HG03521 (cell line): Measurements from ENCODE around the gene PTGDR.

ENCODE experiments used
- ATAC-seq: cut with Tn5 transposase; IDR thresholded peaks from one replicate; pipeline ENCODE4 v1.9.1; 2021; ENCODE audit warnings: mild to moderate bottlenecking, moderate library complexity; ENCODE audit not compliant: unreplicated experiment

PTGDR gene

DNA sequence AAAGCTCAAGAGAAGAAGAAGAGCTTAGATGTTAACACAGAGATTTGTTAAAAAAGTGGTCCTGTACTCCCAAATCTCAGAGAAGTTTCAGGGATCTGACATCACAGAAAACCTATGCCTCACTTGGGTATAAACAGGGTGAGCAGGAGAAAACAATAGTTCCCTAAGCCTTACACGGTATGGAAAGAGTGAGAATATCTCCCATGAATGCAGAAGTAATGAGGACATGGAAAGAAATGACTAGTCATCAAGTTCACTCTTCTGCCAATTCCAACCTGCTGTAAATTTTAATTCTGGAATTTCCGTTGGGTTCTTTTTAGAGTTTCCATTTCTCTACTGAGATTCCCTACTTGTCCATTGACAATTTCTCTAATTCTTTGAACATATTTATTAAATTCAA is 40.4 kb downstream of the PTGDR start:
- ATAC-seq: no peak

- no peak for ATAC-seq
Observed at GRCh38 chr14:52310541-52310940, 43.0 kb downstream of the PTGDR start.

DNA sequence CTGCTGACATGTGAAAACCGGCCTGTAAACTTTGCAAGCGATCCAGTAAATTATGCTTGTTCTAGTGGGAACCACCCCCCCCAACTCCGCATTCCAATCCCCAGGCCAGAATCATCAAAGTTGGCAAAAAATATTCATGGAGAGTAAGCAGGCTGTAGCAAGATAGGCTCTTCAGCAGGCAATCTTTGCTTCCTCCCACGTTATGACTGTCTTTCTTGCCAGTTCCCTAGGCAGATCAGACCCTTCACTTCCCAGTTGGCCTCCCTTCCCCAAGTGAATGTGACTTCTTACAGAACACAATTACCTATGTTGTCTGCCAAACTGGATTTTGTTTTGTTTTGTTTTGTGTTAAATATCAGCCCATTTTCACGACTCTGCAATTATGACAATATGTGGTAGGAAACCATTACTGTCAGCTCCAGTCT is 45.4 kb downstream of the PTGDR start:
- no peak for ATAC-seq

- ATAC-seq: no peak
Observed at GRCh38 chr14:52313462-52313861, 46.0 kb downstream of the PTGDR start.

DNA sequence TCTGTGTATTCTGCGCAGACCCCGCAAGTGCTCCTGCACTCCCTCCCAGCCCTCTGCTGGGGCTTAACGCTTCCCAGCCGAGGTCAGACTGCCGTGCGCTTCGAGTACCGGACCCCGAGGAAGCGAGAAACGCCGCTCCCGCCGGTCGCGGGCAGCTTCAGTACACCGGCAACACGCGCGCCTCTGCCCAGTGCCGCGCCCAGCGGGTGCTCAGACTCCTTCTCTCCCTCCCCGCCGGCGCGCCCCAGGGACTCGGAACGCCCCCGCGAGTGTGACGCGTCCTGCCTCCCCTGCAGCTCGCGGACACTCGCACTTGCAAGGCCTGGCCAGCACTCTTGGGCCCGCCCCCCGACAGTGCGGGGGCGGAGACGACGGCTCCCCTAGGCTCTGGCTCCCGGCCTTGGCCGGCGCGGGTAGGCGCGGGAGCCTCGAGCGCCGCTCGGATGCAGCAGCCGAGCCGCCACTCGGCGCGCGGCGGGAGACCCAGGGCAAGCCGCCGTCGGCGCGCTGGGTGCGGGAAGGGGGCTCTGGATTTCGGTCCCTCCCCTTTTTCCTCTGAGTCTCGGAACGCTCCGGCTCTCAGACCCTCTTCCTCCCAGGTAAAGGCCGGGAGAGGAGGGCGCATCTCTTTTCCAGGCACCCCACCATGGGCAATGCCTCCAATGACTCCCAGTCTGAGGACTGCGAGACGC is 46.6 kb downstream of the PTGDR start, which contains the start of gene PTGER2:
Gene PTGER2, plus strand, starts transcription at position 410 of the 692 bp plus-strand sequence. Its CDS starts 237 bp downstream, at position 647.
- no peak for ATAC-seq

GRCh38 chr14:52314595-52315354 is 47.3 kb downstream of the PTGDR start:
- ATAC-seq: no peak

DNA sequence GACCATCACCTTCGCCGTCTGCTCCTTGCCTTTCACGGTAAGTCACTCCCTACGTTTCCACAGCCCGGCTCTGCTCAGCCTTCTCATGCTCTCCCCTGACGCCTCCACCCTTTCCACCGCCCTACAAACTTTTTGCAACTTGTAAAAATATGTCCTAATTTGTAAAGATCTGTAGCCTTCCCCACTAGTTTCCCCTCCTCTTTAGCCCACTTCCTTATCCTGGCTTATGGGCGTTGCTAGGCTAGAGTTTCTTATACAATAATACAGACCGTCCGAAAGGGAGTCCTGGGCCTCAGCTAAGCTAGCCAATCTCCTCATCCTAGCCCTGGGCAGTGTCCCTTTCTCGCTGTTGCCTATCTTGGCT is 47.8 kb downstream of the PTGDR start:
- no peak for ATAC-seq

DNA sequence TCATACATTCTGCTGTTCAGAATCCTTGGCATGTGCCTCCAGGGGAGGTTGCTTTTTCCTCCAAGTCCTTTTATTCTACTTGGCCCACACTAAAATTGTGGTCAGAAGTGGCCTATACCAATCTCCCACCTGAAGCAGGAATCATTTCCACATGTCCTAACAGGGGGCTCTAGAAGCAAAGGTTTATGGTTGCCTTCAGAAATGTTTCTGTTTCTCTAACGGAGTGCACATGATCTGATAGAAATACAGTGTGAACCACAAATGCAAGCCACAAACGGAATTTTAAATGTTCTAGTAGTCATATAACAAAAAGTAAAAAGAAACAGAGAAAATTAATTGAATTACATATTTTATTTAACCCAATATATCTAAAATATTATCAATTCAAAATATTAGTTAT is 50.6 kb downstream of the PTGDR start:
- no peak for ATAC-seq

DNA sequence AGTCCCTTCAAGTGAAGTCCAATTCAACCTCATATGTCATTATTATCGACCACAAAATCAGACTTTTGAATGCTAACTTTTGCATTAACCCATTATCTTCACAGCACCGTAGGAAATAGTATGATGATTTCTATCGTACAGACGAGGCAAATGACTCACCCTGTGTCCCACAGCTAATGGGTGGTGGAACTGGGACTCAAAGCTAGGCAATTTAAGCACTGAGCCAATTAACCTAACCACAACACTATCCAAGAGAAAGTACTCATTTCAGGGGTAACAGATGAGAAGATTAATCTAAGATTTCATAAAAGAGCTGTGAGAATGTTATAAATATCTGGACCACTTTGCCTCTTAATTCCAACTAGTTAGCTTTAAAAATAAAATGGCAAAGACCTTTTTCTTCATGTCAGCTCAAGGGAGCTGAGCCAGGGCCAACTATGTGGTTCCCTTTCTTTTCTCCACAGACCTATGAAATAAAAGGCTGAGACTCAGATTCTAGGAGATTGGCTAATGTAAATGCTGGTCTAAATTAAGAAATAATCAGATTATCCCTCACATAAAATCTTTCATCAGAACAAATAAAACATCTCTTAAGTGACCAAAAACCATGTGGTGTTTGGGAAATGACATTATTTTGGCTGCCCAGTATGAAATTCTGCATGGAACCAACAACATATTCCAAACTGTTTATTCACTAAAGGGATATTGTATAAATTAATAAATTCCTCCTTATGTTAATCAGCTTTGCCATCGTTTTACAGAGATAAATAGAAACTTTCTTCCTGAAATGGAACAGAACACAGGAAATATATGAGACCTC is 51.5 kb downstream of the PTGDR start:
- no peak for ATAC-seq

DNA sequence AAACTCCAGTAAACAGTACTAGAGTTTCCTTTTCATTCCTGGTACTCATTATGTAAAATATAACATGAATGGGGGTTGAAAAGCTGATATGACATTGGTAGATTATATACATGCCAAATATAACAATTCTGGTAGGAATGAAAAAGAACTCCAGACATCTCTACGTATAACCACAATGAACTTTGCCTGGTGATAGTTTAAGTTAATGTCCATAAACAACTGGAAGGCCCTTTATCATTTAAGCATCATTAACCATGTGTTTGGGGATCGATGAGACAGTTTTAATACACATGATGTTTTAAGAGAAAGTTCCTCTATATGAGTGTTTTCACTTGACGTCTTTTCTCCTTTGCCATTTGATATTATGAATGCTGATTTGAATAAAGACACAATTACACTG is 52.4 kb downstream of the PTGDR start:
- ATAC-seq: no peak

DNA sequence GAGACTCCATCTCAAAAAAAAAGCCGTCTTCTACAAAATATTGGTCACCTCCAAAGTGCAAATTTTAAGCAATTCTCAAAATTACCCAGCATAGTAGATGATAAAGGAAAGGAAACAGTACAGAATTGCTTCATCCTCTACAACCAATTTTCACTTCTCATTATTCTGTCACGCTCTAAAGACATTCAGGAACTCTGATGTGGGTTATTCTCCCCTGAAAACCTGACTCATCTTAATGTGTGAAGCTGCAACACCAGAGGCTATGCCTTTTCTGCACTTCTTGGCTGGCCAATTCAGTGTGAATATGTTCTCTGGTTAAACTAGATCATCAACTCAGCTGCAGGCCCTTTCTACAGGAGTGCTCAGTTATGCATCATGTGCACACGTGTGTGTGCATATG is 57.6 kb downstream of the PTGDR start:
- peak; percentile 91 for ATAC-seq

- ATAC-seq: no peak
Observed at GRCh38 chr14:52325630-52326029, 58.1 kb downstream of the PTGDR start.
